ENCODE results near the gene GGTLC2.

GRCh38 chr22:22616636-22617035 is 27.8 kb upstream of the GGTLC2 start:
- no peak for TF ChIP-seq POLR2A (IDR thresholded peaks at IDR 0.05; ENCODE audit: low read length)
- no peak for TF ChIP-seq GATA1 (IDR thresholded peaks at IDR 0.05; ENCODE audit: low read depth, low read length)

All from erythroblast (primary cell).